GM19438 (cell line): ENCODE measurements around the gene ACAP1.

Experiments used
- ATAC-seq: cut with Tn5 transposase; IDR thresholded peaks from one replicate; pipeline ENCODE4 v1.9.1; 2021; ENCODE audit warnings: low read depth; ENCODE audit not compliant: unreplicated experiment

The ACAP1 gene

GRCh38 chr17:7380855-7381683, 44.7 kb downstream of the ACAP1 start, which contains the start of gene TNK1:
TSS of gene TNK1 (plus strand) at chr17:7381089. CDS start at chr17:7382927, 1,838 bp downstream.
- no peak for ATAC-seq

GRCh38 chr17:7382901-7383300, 46.6 kb downstream of the ACAP1 start:
- ATAC-seq = no peak

GRCh38 chr17:7383371-7383741, 47.0 kb downstream of the ACAP1 start:
- no peak for ATAC-seq

GRCh38 chr17:7383742-7384488, 47.6 kb downstream of the ACAP1 start:
- no peak for ATAC-seq

- ATAC-seq = no peak
These were observed 48.3 kb downstream of the ACAP1 start for GRCh38 chr17:7384489-7385081.

DNA sequence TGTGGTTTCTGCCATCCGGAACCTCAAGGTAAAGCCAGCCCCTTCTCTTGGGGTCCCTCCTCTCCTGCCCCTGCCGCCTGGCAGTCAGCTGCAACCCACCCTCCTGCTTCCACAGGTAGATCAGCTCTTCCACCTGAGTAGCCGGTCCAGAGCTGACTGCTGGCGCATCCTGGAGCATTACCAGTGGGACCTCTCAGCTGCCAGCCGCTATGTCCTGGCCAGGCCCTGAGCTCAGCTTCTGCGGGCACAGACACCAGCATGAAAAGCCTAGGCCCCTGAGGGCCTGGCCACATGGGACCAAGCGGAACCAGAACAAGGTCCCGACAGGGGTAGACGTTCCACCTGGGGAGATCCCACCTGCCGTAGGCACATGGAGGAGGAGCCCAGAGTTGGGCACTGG, 52.5 kb downstream of the ACAP1 start:
- ATAC-seq = no peak

GRCh38 chr17:7389924-7390910, 53.9 kb downstream of the ACAP1 start:
- ATAC-seq = no peak

DNA sequence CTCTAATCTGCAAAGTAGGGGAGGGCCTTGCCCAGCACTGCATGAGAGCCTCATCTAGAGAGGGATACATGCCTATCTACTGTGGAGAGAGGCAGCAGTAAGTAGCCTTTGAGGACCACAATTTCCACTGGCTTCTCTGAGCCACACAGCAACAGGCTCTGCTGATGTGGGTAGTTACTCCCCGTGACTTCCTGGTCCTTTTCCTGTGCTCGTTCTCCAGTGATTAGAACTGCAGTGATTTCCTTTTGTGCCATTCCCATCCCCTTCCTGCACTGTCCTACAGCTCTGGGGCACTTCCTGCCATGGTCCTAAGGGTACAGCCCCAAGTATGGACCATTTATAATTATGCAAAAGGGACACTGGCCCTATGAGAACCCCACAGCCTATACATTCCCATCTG, 55.0 kb downstream of the ACAP1 start:
- ATAC-seq = no peak

DNA sequence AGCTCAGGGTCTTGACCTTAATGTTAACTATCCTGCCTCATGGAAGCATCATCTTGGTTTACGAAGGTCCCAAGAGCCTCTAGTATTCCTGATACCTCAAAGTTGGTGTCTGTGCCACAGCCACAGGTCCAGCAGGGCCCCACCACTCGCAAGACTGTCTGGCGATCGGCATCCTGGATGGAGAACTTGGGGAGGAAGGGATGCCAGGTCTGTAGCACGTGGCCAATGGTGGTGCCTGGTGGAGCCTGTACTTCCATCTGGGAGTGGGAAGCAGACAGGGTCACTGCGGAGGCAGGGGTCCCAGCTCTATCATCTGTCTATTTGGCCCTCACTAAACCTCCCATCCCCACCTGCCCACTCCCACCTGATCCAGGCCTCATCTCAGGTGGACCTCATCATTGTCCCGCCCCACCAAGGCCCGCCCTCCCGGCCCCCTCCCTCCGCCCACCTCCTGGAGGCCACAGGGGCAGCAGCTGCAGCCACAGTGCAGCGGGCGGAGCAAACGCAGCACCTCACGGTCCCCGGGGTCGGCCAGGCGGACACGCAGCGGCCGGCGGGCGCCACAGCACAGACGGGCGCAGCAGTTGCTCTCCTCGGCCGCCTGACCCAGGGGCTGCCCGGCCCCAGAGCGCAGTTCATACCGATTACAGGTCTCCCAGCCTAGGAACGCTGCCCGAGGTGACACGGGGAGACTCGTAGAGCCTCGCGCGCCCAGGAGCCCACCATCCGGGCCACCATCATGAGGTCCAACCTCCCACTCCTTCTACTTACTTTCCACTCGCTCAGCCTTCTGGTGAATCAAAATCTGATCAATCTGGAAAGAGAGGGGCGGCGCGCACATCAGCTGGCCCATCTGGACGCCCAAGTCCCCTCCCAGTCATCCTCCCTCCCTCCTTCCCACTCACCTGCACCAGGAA, 56.6 kb downstream of the ACAP1 start:
- ATAC-seq = no peak

DNA sequence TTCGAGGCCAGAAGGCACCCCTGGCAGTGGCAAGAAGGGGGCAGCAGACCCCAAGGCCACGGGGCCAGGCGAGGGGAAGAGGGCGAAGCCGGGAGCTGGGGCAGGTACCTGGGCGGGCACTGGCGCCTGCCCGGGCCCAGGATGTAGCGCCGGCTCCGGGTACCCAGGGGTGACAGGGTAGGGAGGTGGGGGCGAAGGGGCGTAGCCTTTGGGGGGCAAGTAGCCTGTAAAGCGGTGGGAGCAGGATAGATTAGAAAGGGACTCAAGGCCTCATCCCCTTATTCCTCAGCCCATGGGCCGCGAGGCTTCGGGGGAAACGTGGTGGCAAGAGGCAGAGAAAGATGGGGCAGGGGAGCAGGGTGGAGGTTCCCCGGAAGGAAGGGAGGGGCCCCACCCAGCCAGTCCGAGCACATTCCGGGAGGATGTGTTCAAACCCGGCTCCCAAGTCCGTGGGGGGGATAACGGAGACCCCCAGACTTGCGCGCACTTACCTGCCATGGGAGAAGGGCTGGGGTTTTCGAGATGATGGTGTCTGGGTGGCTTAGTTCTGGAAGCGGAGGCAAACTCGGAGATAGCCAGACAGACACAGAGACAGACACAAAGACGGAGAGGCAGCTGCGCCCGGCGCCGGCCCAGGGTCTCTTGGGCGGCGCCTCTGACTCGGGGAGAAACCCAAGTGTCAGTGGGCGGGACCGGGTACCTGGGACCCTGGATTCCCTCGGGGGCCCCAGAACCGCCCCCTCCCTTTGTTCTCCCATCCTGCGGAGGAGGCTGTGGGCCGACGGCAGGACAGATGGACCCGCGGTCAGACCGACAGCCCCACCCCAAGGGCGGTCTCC, 57.5 kb downstream of the ACAP1 start:
- ATAC-seq = peak; percentile 44

DNA sequence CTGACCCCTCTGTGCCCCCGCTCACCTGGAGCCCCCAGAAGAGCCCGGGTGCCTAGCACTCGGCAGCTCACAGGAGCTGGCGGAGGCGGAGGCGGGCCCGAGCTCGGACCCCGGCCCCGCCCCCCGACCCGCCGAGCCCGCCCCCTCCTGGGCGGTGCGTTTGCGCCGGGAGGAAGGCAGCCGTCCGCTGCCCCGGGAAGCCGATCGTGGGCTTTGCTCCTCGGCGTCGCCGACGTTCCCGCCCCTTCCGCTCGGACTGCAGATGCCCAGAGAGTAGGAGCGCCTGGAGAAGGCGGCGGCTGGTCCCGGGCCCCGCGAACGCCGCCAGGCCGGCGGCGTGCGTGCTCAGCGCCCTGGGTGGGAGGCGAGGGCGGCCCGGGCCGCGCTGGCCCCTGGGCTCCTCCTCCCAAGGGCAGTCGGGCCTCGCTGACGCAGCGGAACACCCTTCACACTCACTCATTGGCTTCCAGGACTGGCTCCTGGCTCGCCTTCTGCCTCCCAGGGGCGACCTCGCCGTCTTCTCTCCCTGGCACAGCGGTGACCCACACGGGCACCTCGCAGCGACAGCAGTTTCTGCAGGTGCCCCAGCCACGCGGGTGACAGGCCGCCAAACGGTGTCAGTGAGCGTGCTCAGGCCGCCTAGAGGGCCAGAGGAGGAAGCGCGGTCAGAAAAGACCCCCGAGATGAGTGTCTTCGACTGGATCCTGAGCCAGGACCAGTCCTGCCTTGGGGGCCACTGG, 58.3 kb downstream of the ACAP1 start, which contains the start of gene PLSCR3:
Gene PLSCR3 (minus strand): TSS at position 74 of the 740 bp plus-strand sequence. CDS start 415 bp downstream, outside the sequence.
- peak; percentile 76 for ATAC-seq

GRCh38 chr17:7396147-7396546, 59.8 kb downstream of the ACAP1 start:
- ATAC-seq = no peak

DNA sequence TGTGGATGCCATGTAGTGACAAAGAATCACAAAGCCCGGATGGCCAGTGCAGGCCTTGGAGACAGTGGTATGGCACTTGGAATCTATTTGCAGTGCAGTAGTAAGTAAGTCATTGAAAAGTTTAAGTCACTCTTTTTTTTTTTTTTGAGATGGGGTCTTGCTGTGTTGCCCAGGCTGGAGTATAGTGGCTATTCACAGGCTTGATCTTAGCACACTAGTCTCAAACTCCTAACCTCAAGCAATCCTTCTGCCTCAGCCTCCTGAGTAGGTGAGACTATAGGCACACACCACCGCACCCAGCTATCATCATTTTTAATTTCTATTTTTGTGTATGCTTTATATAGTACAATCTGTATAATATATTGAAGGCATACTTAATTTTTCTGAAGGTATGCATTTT, 62.3 kb downstream of the ACAP1 start:
- no peak for ATAC-seq
